B cell (primary cell): ENCODE measurements around the gene MRPL32.

ENCODE experiments used
- EZH2 ChIP-seq: IDR thresholded peaks from 2 replicates; pipeline ENCODE4 v1.6.1; 2012; ENCODE audit warnings: borderline replicate concordance, low read depth, mild to moderate bottlenecking, moderate library complexity, low read length; ENCODE audit not compliant: insufficient read depth, poor library complexity, severe bottlenecking
- TF ChIP-seq, protein P1 (sequence below): fragments of 200-600 bp; IDR thresholded peaks from one replicate; pipeline ENCODE4 v1.8.0; 2022; ENCODE audit warnings: antibody characterized with exemption, mild to moderate bottlenecking

DNA sequence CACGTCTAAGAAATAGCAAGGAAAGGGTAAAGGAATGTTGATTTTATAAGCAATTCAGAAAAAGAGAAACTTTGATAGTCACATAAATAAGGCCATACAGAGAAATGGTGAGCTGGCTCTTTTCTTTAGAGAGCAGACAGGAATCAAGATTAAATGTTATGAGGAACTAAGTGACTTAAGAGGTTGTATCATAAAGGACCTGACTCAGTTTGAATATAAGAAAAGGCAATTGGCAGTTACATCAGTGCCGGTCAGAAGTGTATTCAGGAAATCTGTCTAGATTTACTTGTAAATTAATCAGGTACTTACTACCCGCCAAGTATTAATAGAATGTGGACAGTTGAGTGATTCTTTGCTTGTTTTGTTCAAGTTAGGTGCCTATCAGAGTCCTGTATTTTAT is 2.1 kb downstream of the MRPL32 start:
- TF ChIP-seq, protein P1, sequence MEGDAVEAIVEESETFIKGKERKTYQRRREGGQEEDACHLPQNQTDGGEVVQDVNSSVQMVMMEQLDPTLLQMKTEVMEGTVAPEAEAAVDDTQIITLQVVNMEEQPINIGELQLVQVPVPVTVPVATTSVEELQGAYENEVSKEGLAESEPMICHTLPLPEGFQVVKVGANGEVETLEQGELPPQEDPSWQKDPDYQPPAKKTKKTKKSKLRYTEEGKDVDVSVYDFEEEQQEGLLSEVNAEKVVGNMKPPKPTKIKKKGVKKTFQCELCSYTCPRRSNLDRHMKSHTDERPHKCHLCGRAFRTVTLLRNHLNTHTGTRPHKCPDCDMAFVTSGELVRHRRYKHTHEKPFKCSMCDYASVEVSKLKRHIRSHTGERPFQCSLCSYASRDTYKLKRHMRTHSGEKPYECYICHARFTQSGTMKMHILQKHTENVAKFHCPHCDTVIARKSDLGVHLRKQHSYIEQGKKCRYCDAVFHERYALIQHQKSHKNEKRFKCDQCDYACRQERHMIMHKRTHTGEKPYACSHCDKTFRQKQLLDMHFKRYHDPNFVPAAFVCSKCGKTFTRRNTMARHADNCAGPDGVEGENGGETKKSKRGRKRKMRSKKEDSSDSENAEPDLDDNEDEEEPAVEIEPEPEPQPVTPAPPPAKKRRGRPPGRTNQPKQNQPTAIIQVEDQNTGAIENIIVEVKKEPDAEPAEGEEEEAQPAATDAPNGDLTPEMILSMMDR: no peak
- TF ChIP-seq EZH2: no peak
